Tibial nerve (tissue), 4 donors: Measurements from ENCODE around the gene RAI14.

ENCODE experiments used
- CTCF ChIP-seq, 5 experiments: fragments of 200-600 bp in 3 of 5; fragments of 450-650 bp in 2 of 5; sonication (generic) in 3 of 5; IDR thresholded peaks; one replicate each; pipeline ENCODE4 v1.5.1; 2016 to 2019; ENCODE audit warnings: antibody characterized with exemption in 5 of 5, mild to moderate bottlenecking in 3 of 5, moderate library complexity in 2 of 5
- EP300 ChIP-seq, 2 donors: sonication (generic); formaldehyde crosslinking; IDR thresholded peaks; one replicate each; pipeline ENCODE4 v1.6.1; 2017; ENCODE audit warnings: antibody characterized with exemption in 2 of 2, mild to moderate bottlenecking in 1 of 2
- POLR2A ChIP-seq, 2 donors: fragments of 450-650 bp; IDR thresholded peaks; one replicate each; pipeline ENCODE4 v1.6.1; 2017; ENCODE audit warnings: antibody characterized with exemption in 2 of 2, mild to moderate bottlenecking in 2 of 2, moderate library complexity in 2 of 2

DNA sequence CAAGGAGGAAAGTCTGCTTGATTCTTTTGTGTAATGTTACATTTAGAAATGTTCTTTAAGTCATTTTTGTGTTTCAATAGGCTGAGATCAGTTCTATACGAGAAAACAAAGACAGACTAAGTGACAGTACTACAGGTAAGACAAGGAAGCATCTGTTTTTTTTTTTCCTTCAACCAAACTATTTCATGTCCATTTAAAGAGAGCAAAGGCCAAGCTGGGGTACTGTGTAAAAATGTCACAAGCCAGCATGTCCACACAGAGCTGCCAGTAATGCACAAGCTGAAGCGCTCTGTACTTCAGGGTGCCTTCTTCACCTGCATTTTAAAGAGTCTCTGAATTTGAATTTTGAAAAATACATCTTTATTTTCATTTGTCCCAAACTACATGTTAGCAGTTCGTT is 162.6 kb downstream of the RAI14 start:
- TF ChIP-seq CTCF (IDR thresholded peaks at IDR 0.05) (no peak), POLR2A (IDR thresholded peaks at IDR 0.05) (no peak), EP300 (IDR thresholded peaks at IDR 0.05) (no peak)
